GM23248 (cell line): ENCODE measurements around the gene LPP. TPM values are rescaled to one million over a fixed set of nuclear protein-coding genes. Genes with fewer than 3 reads are reported as not detected.

ENCODE experiments used
- DNase-seq: peaks from one replicate; pipeline ENCODE4 v3.0.0-alpha.2; 2015
- H2AFZ ChIP-seq: fragments of 200-600 bp; sonication (generic); 2 replicates; pipeline ENCODE4 v1.6.1; 2016; ENCODE audit warnings: antibody characterized with exemption
- H3F3A ChIP-seq: fragments of 200-600 bp; sonication (generic); 2 replicates; pipeline ENCODE4 v1.6.1; 2016; ENCODE audit warnings: mild to moderate bottlenecking, antibody characterized with exemption, mixed run types; ENCODE audit not compliant: insufficient read depth
- H3K27ac ChIP-seq: fragments of 200-600 bp; sonication (generic); 2 replicates; pipeline ENCODE4 v1.5.1; 2016; ENCODE audit warnings: mild to moderate bottlenecking
- H3K27me3 ChIP-seq: fragments of 200-600 bp; sonication (generic); replicated peaks from 2 replicates; pipeline ENCODE4 v1.6.1; 2016; ENCODE audit warnings: mild to moderate bottlenecking; ENCODE audit not compliant: insufficient read depth
- H3K36me3 ChIP-seq: fragments of 200-600 bp; sonication (generic); 2 replicates; pipeline ENCODE4 v1.6.1; 2016; ENCODE audit warnings: low read depth, mild to moderate bottlenecking
- H3K4me1 ChIP-seq: fragments of 200-600 bp; sonication (generic); 2 replicates; pipeline ENCODE4 v1.6.1; 2016; ENCODE audit warnings: mild to moderate bottlenecking; ENCODE audit not compliant: insufficient read depth
- H3K4me2 ChIP-seq: fragments of 200-600 bp; sonication (generic); one replicate; pipeline ENCODE4 v1.6.1; 2016; ENCODE audit warnings: mild to moderate bottlenecking; ENCODE audit not compliant: unreplicated experiment
- H3K4me3 ChIP-seq: fragments of 200-600 bp; sonication (generic); 2 replicates; pipeline ENCODE4 v1.5.1; 2016; ENCODE audit warnings: mild to moderate bottlenecking
- H3K79me2 ChIP-seq: fragments of 200-600 bp; sonication (generic); 2 replicates; pipeline ENCODE4 v1.6.1; 2016; ENCODE audit warnings: mild to moderate bottlenecking; ENCODE audit not compliant: insufficient read depth
- H3K9ac ChIP-seq: fragments of 200-600 bp; sonication (generic); 2 replicates; pipeline ENCODE4 v1.6.1; 2016; ENCODE audit warnings: mild to moderate bottlenecking
- H3K9me2 ChIP-seq: fragments of 200-600 bp; sonication (generic); 2 replicates; pipeline ENCODE4 v1.6.1; 2016; ENCODE audit warnings: mixed run types, mild to moderate bottlenecking, moderate library complexity; ENCODE audit not compliant: insufficient read depth
- H3K9me3 ChIP-seq: fragments of 200-600 bp; sonication (generic); one replicate; pipeline ENCODE4 v1.6.1; 2017; ENCODE audit warnings: low read depth
- H4K20me1 ChIP-seq: fragments of 200-600 bp; sonication (generic); 2 replicates; pipeline ENCODE4 v1.6.0; 2016; ENCODE audit not compliant: insufficient read depth
- EZH2 ChIP-seq: fragments of 200-600 bp; sonication (generic); IDR thresholded peaks from 2 replicates; pipeline ENCODE4 v1.6.1; 2018; ENCODE audit warnings: antibody characterized with exemption, mild to moderate bottlenecking; ENCODE audit not compliant: insufficient read depth, poor library complexity, severe bottlenecking
- EZH2phosphoT487 ChIP-seq: fragments of 200-600 bp; sonication (generic); IDR thresholded peaks from 2 replicates; pipeline ENCODE4 v1.6.1; 2018; ENCODE audit warnings: antibody characterized with exemption, moderate library complexity, mild to moderate bottlenecking, low read depth; ENCODE audit not compliant: insufficient read depth
- WGBS, 2 experiments: methylation state at CpG; one replicate each; pipeline ENCODE4 v1.1.6; 2015 to 2017; ENCODE audit warnings: low lambda C conversion rate in 2 of 2, low coverage in 1 of 2; ENCODE audit errors: missing lambda C conversion rate in 2 of 2; 5-methylcytosine and 5-hydroxymethylcytosine counted together
- in situ Hi-C: fragments of 300-500 bp; cut with MboI; formaldehyde crosslinking; loops from 2 replicates; pipeline ENCODE4 v1.15.0; 2020
- polyA plus RNA-seq: library from polyadenylated mRNA; unstranded; fragments of >200 nt; fragmentation: Nextera tagmentation; extraction: Ambion mirVana; gene quantifications from 2 replicates; pipeline ENCODE4 v1.2.1, GENCODE V29; 2016
- total RNA-seq: library from RNA; depleted of rRNA; stranded (reverse); fragments of >200 nt; shearing (Covaris generic); gene quantifications from 2 replicates; pipeline ENCODE4 v1.2.3, GENCODE V29; 2014

Gene LPP
- total and polyA plus RNA-seq, 2 experiments from 2014 or later, result 42.8 to 61.7 TPM

DNA sequence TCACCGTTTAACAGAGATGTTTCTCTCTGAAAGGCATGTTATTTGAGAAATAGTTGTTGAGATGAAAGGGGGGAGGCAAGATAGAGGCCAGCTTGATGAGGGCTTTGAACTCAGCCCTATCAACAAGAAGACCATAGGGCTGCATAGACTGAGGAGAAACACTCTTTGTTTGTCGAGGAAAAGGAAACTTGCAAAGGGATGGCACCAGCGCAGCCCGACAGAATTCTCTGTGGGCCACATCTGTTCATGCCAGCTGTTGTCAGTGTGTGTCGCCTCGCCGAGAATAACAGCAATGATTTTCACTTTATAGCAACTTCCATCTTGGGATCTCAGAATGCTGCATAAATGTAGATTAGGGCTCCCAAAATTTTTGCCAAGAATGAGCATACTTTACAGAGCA lies 539.5 kb downstream of the LPP start:
- H3K9ac ChIP-seq, result no peak overlapping the region
- H3K4me3 ChIP-seq, result no peak overlapping the region
- 0 out of 2 replicates have a peak, but pooled peaks cover 5% of the 10 kb centered on the region for H4K20me1 ChIP-seq
- H2AFZ ChIP-seq, result no peak overlapping the region
- DNase-seq, result no peak
- peaks cover 42% of the 10 kb centered on the region for H3K79me2 ChIP-seq
- no peak overlapping the region for H3K27ac ChIP-seq
- TF ChIP-seq EZH2 (no peak), EZH2phosphoT487 (no peak)
- in situ Hi-C loops, result loop anchor here (25.0 kb wide), 1 partner anchor 956 kb away; the partner anchor contains the start of gene BCL6
- no peaks in the 10 kb centered on the region for H3K27me3 ChIP-seq
- H3K9me2 ChIP-seq, result no peaks in the 10 kb centered on the region
- 85 to 94% methylated on average over 7 of the region's 7 CpGs for WGBS, 2 experiments
- peaks cover 14% of the 10 kb centered on the region for H3F3A ChIP-seq
- H3K9me3 ChIP-seq, result no peaks in the 10 kb centered on the region
- no peaks in the 10 kb centered on the region for H3K36me3 ChIP-seq
- no peak overlapping the region for H3K4me2 ChIP-seq
- H3K4me1 ChIP-seq, result peaks cover 14% of the 10 kb centered on the region

DNA sequence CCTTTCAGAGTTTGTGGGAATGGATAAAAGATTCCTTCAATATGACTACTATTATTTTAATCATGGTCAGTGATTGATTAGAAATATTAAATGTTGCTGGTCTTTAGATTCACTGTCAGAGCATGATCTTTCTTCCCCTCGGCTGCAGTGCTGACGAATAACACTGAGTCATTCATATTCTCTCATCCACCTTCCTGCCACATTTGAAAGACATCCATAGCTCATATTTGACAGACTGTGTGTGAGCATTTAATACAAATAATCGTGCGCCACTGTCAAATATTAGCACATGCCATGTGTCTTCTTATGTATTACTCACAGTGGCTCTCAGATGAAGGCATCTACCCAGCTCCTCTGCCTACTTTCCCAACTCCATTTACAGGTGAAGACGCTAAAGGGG lies 541.3 kb downstream of the LPP start:
- in situ Hi-C loops, result loop anchor here (25.0 kb wide), 1 partner anchor 958 kb away; the partner anchor contains the start of gene BCL6
- H4K20me1 ChIP-seq, result 0 out of 2 replicates have a peak, but pooled peaks cover 5% of the 10 kb centered on the region

DNA sequence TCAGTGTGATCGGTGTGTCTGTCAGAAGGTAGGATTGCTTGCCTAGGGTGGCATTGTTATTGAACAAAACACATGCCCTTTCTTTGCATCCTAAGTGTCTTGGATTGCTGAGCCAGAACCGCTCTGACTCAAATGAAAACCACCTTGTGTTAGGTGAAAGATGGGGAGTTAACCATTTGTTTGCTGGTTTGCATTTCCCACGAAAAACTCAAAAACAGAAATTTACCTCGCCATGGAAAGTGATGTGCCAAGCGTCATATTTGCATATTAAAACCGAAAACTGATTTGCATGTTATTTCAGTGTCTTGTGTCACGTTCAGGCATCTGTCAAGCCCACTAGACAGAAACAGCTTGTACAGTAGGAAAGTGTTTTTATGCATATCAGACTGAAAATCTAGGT lies 543.2 kb downstream of the LPP start:
- no peak overlapping the region for H3K4me3 ChIP-seq
- H3K9me2 ChIP-seq, result no peaks in the 10 kb centered on the region
- H3K4me1 ChIP-seq, result no peaks in the 10 kb centered on the region
- 90 to 94% methylated on average over 7 of the region's 7 CpGs for WGBS, 2 experiments
- H2AFZ ChIP-seq, result no peak overlapping the region
- H3K9ac ChIP-seq, result no peak overlapping the region
- peaks cover 56% of the 10 kb centered on the region for H3K79me2 ChIP-seq
- H3K27me3 ChIP-seq, result no peaks in the 10 kb centered on the region
- no peaks in the 10 kb centered on the region for H3K9me3 ChIP-seq
- H4K20me1 ChIP-seq, result 0 out of 2 replicates have a peak, but pooled peaks cover 5% of the 10 kb centered on the region
- no peak for DNase-seq
- in situ Hi-C loops, result loop anchor here (25.0 kb wide), 1 partner anchor 960 kb away; the partner anchor contains the start of gene BCL6
- H3K4me2 ChIP-seq, result no peak overlapping the region
- TF ChIP-seq EZH2phosphoT487, result no peak
- no peak for TF ChIP-seq EZH2
- H3K27ac ChIP-seq, result no peak overlapping the region
- H3F3A ChIP-seq, result no peaks in the 10 kb centered on the region
- H3K36me3 ChIP-seq, result no peaks in the 10 kb centered on the region

More for the DNA sequence above, 541.3 kb downstream of the LPP start:
- Histone ChIP-seq H3K4me1 (no peaks in the 10 kb centered on the region), H3K9me2 (no peaks in the 10 kb centered on the region), H3K4me2 (no peak overlapping the region), H3K9me3 (no peaks in the 10 kb centered on the region), H3F3A (no peaks in the 10 kb centered on the region), H3K27ac (no peak overlapping the region), H2AFZ (no peak overlapping the region), H3K4me3 (no peak overlapping the region), H3K27me3 (no peaks in the 10 kb centered on the region), H3K9ac (no peak overlapping the region), H3K36me3 (no peaks in the 10 kb centered on the region), H3K79me2 (peaks cover 52% of the 10 kb centered on the region)
- no peak for DNase-seq
- WGBS, 2 experiments, result 78 to 80% methylated on average over 5 of the region's 5 CpGs
- TF ChIP-seq EZH2phosphoT487 (no peak), EZH2 (no peak)

DNA sequence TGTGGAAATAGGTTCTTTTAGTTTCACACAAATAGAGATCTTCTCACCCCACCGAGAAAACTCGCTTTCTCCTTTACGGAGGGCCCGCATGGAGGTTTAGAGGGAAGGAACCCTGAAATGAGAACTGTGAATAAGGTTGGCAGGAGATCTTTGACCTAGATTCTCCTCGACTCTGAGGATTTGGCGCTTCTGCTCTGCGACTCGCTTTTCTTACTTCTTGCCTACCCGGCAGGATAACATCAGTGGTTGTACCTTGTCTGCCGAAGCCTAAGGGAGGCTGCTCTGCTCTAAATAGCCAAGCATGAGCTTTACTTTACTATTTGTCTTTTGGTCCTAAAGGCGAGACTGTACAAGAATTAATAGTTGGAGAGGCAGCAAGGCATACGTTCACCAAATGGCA lies 544.5 kb downstream of the LPP start:
- WGBS, 2 experiments, result 83 to 88% methylated on average over 12 of the region's 12 CpGs
- Histone ChIP-seq H3K9ac (no peak overlapping the region), H3K9me2 (no peaks in the 10 kb centered on the region), H3K27me3 (no peaks in the 10 kb centered on the region), H3K4me3 (no peak overlapping the region), H4K20me1 (0 out of 2 replicates have a peak, but pooled peaks cover 5% of the 10 kb centered on the region), H3K36me3 (no peaks in the 10 kb centered on the region), H3K4me2 (no peak overlapping the region), H2AFZ (no peak overlapping the region), H3K9me3 (no peaks in the 10 kb centered on the region), H3K27ac (no peak overlapping the region), H3F3A (no peaks in the 10 kb centered on the region), H3K4me1 (no peaks in the 10 kb centered on the region), H3K79me2 (peaks cover 54% of the 10 kb centered on the region)
- in situ Hi-C loops, result loop anchor here (25.0 kb wide), 1 partner anchor 961 kb away; the partner anchor contains the start of gene BCL6
- DNase-seq, result no peak
- no peak for TF ChIP-seq EZH2
- no peak for TF ChIP-seq EZH2phosphoT487
